HG03565 (cell line): ENCODE results near the gene CAMK1D.
"Not testable (repeated sequence)": the region's sequence is repeated elsewhere in the genome, so short reads cannot be mapped to it uniquely, and the experiment has no call there.

Source experiments
- ATAC-seq: cut with Tn5 transposase; IDR thresholded peaks from one replicate; pipeline ENCODE4 v1.9.1; 2021; ENCODE audit warnings: mild to moderate bottlenecking, moderate library complexity; ENCODE audit not compliant: unreplicated experiment

CAMK1D gene

GRCh38 chr10:12834116-12834665 is 484.8 kb downstream of the CAMK1D start:
- no peak for ATAC-seq

GRCh38 chr10:12834721-12835120 is 485.4 kb downstream of the CAMK1D start:
- no peak for ATAC-seq

GRCh38 chr10:12835709-12836108 is 486.4 kb downstream of the CAMK1D start:
- ATAC-seq, result no peak

DNA sequence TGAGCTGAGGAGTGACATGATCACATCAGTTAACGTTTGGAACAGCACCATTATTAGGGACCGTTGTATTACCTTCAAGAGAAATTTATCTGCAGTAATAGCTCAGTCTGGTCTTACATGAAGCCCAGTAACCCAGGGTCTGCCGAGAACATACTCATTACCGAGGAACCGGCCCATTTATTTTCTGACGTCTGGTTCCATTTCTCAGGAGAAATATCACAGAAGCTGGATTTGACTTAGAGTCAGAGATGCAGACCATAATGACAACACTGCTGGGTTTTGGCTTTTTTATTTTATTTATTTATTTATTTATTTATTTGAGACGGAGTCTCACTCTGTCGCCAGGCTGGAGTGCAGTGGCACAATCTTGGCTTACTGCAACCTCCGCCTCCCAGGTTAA is 489.0 kb downstream of the CAMK1D start:
- no peak for ATAC-seq

GRCh38 chr10:12838995-12839927 is 489.9 kb downstream of the CAMK1D start:
- no peak for ATAC-seq

DNA sequence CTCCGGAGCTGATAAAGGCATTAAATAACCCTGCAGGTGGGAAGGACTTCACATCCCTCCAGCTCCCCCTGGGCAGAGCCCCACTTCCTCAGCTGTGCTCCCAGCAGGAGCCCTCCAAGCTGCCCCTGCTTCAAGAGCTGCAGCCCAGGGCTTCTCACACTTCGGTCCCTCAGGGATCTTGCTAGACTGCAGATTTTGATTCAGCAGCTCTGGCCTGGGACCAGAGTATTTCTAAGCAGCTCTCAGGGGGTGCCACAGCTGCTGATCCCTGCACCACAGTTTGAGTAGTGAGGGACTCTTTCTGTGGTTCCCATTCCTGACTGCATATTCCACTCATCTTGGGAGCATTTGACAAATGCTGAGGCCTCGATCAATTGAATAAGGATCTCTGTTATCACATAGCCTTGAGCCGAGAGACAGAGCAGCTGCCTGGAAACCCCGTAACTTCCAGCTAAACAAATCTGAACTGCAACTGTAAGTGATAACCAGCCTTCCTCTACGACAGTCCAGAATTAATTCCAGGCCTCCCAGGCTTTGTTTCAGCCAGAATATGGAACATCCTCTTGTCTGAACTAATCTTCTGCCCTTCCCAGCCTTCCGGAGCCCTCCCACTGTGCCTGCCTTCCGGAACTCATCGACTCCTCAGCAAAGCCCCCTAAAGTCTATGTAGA is 490.7 kb downstream of the CAMK1D start:
- ATAC-seq, result no peak

DNA sequence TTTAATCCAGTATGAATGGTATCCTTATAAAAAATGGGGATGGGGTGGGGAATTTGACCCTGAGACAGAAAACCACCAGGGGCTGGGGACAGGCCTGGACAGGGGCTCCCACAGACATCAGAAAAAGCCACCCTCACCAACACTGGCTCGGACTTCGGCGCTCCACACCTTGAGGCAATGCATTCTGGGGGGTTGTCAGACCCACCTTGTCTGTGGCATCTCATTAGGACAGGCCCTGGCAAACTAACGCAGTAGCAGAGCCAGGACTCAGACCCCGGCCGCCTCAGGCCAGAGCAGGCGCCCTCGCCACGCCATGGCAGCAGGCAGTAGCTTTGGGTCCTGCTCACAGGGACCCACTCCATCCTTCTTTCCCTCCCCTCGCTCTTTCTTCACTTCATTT is 492.1 kb downstream of the CAMK1D start:
- ATAC-seq, result no peak

DNA sequence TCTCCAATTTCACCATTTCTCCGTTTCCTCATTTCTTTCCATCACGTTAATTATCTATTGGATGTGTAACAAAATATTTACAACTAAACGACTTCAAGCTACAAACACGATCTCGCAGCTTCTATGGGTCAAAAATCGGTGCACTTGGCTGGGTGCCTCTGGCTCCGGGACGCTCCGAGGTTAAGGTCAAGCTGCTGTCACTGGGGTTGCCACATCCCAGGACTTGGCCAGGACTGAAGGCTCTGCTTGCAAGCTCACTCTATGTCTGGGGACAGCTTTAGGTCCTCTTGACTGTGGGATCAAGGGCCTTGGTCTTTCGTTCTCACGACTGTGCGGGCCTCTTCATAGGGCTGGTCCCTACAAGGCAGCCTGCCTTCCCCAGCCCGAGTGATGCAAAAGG is 492.5 kb downstream of the CAMK1D start:
- no peak for ATAC-seq

- ATAC-seq, result no peak
These were observed 493.0 kb downstream of the CAMK1D start for GRCh38 chr10:12842310-12842709.

GRCh38 chr10:12843296-12843945 is 494.1 kb downstream of the CAMK1D start:
- ATAC-seq, result no peak

DNA sequence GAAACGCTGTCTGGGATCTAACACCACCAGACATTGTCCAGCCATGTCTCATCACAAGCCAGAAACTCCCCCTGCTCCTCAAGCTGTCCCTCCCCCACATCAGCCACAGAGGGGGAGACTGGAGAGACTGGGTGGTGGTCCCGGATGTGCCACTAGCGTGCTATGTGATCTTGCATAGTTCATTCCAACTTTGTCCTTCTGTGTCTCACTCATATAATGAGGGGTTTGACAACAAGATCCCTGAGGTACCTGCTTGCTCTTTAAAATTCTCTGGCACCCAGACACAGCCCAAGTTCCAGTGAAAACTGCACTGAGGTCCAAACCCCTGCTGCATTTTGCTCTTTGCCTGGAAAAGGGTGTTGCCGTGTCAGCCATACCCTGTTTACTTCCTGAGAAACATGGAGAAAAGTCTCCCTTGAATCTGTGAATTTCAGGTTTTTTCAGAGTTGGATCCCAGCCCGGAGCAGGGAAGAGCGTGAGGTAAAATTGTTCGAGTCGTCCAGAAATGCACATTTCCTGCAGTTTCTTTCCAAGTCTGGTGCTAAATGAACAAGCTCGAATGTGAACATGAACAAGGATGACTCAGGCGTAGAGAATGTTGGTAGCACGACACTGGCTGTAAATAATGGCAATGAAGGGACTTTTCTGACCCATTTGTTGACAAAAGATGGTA is 495.6 kb downstream of the CAMK1D start:
- ATAC-seq, result no peak

- no peak for ATAC-seq
These were observed 497.4 kb downstream of the CAMK1D start for GRCh38 chr10:12846718-12847117.

- no peak for ATAC-seq
These were observed 498.1 kb downstream of the CAMK1D start for GRCh38 chr10:12847361-12847975.

DNA sequence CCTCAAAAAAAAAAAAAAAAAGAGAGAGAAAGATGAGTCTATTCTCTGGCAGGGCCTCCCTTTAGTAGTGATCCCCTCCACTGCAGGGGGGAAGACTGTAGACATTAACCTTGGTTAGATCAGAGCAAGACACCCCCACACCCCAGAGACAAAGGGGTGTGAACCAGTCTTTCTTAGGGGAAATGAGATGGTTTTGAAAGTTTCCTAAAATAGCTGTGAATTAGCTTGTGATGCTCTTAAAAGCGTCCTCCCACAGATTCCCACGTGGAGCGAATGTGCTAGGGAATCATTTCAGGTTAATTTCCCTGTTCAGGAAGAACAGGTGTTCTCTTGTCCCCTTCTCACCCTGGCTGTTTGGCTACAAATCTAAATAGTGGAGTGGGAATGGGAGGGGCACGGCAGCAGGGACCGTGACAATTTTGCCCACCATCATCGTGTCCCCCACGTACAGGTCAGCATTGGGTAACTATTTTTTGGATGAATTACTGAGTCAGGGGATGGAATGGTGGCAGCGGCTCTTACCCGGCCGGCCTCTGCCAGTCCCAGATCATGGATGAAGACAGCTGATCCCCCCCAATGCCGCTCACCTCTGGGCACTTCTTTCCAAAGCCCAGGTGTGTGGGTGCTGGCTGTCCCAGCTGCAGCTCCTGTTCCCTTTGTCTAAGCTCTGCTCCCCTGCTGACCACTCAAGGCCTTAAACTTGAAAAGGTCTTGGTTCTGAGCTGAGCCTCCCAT is 499.3 kb downstream of the CAMK1D start:
- ATAC-seq, result no peak

GRCh38 chr10:12849319-12850181 is 500.2 kb downstream of the CAMK1D start:
- ATAC-seq, result no peak

GRCh38 chr10:12852687-12853086 is 503.3 kb downstream of the CAMK1D start:
- no peak for ATAC-seq

- ATAC-seq, result no peak
These were observed 505.6 kb downstream of the CAMK1D start for GRCh38 chr10:12854988-12855387.

GRCh38 chr10:12862459-12862858 is 513.1 kb downstream of the CAMK1D start:
- ATAC-seq, result no peak

- ATAC-seq, result not testable (repeated sequence)
These were observed 516.2 kb downstream of the CAMK1D start for GRCh38 chr10:12865515-12865914.
